Suprapubic skin (tissue), 4 donors: ENCODE measurements around the gene TIMP1. TPM values are rescaled to one million over a fixed set of nuclear protein-coding genes. Genes with fewer than 3 reads are reported as not detected.
A peak's percentile ranks its signal among the peaks of the same experiment; 100 is the strongest.

Source experiments
- DNase-seq, 2 donors: peaks; one replicate each; pipeline ENCODE4 v3.0.0-alpha.2; 2019; ENCODE audit warnings: low spot score in 2 of 2
- H3K27ac ChIP-seq: fragments of 200-600 bp; sonication (generic); one replicate; pipeline ENCODE4 v1.5.1; 2019
- H3K27me3 ChIP-seq: fragments of 200-600 bp; sonication (generic); one replicate; pipeline ENCODE4 v1.5.1; 2019
- H3K36me3 ChIP-seq: fragments of 200-600 bp; sonication (generic); one replicate; pipeline ENCODE4 v1.5.1; 2019
- H3K4me1 ChIP-seq: fragments of 200-600 bp; sonication (generic); one replicate; pipeline ENCODE4 v1.5.1; 2019
- H3K4me3 ChIP-seq: fragments of 200-600 bp; sonication (generic); one replicate; pipeline ENCODE4 v1.5.1; 2019; ENCODE audit warnings: mild to moderate bottlenecking
- H3K9me3 ChIP-seq: fragments of 200-600 bp; sonication (generic); one replicate; pipeline ENCODE4 v1.5.1; 2019
- CTCF ChIP-seq, 2 donors: fragments of 200-600 bp in 1 of 2; fragments of 450-650 bp in 1 of 2; sonication (generic) in 1 of 2; IDR thresholded peaks; one replicate each; pipeline ENCODE4 v1.5.1; 2016 to 2019; ENCODE audit warnings: antibody characterized with exemption in 2 of 2, mild to moderate bottlenecking in 1 of 2, moderate library complexity in 1 of 2
- EP300 ChIP-seq: sonication (generic); formaldehyde crosslinking; IDR thresholded peaks from one replicate; pipeline ENCODE4 v1.6.1; 2017; ENCODE audit warnings: antibody characterized with exemption
- POLR2A ChIP-seq, 2 donors: fragments of 450-650 bp; IDR thresholded peaks; one replicate each; pipeline ENCODE4 v1.6.1; 2017; ENCODE audit warnings: antibody characterized with exemption in 2 of 2, mild to moderate bottlenecking in 2 of 2, moderate library complexity in 2 of 2
- POLR2AphosphoS5 ChIP-seq, 3 donors: sonication (generic); formaldehyde crosslinking; IDR thresholded peaks; one replicate each; pipeline ENCODE4 v1.6.1; 2017; ENCODE audit warnings: antibody characterized with exemption in 3 of 3
- WGBS: methylation state at CpG from one replicate; pipeline ENCODE4 v1.1.5; 2018; 5-methylcytosine and 5-hydroxymethylcytosine counted together
- total RNA-seq, 4 donors: library from RNA; depleted of rRNA; stranded (reverse); fragments of >200 nt; gene quantifications; one replicate each; pipeline ENCODE4 v1.1.0, GENCODE V29; 2016

TIMP1 gene
- total RNA-seq, 4 donors from 2014 or later: 37.7 to 94.2 (median 69.2) TPM

- Histone ChIP-seq H3K27ac (no peak overlapping the region), H3K4me3 (no peak overlapping the region), H3K9me3 (no peaks in the 10 kb centered on the region), H3K27me3 (peaks cover 4% of the 10 kb centered on the region), H3K36me3 (no peaks in the 10 kb centered on the region), H3K4me1 (peaks cover 10% of the 10 kb centered on the region)
- WGBS: 55% methylated on average over 9 of the region's 9 CpGs
- no peak for TF ChIP-seq POLR2A (IDR thresholded peaks at IDR 0.05)
- peak in 1 of 2 donors; percentile 16 for DNase-seq
Measured at GRCh38 chrX:47620303-47620685, 38.1 kb downstream of the TIMP1 start.

GRCh38 chrX:47621851-47622250 lies 39.6 kb downstream of the TIMP1 start:
- H3K27ac ChIP-seq: no peak overlapping the region
- TF ChIP-seq EP300: no peak
- no peak for TF ChIP-seq POLR2AphosphoS5 (IDR thresholded peaks at IDR 0.05)
- no peak for TF ChIP-seq POLR2A (IDR thresholded peaks at IDR 0.05)
- no peak for TF ChIP-seq CTCF (IDR thresholded peaks at IDR 0.05)
- no peaks in the 10 kb centered on the region for H3K9me3 ChIP-seq
- H3K4me3 ChIP-seq: no peak overlapping the region
- H3K4me1 ChIP-seq: peaks cover 10% of the 10 kb centered on the region
- WGBS: 68% methylated on average over 6 of the region's 6 CpGs
- DNase-seq: peak in 1 of 2 donors; percentile 9
- H3K36me3 ChIP-seq: no peaks in the 10 kb centered on the region
- peaks cover 4% of the 10 kb centered on the region for H3K27me3 ChIP-seq

- no peak for TF ChIP-seq CTCF (IDR thresholded peaks at IDR 0.05)
- TF ChIP-seq EP300: no peak
- H3K27me3 ChIP-seq: peaks cover 4% of the 10 kb centered on the region
- no peaks in the 10 kb centered on the region for H3K36me3 ChIP-seq
- WGBS: 35% methylated on average over 2 of the region's 35 CpGs
- no peak overlapping the region for H3K27ac ChIP-seq
- DNase-seq: peak in 1 of 2 donors; percentile 59
- peak overlapping the region; percentile 14 for H3K4me3 ChIP-seq
- peaks cover 10% of the 10 kb centered on the region for H3K4me1 ChIP-seq
- H3K9me3 ChIP-seq: no peaks in the 10 kb centered on the region
Measured at GRCh38 chrX:47623540-47624027, 41.3 kb downstream of the TIMP1 start.

- Histone ChIP-seq H3K27me3 (peaks cover 4% of the 10 kb centered on the region), H3K27ac (no peak overlapping the region), H3K4me3 (no peak overlapping the region), H3K36me3 (no peaks in the 10 kb centered on the region), H3K4me1 (peaks cover 5% of the 10 kb centered on the region), H3K9me3 (no peaks in the 10 kb centered on the region)
- TF ChIP-seq CTCF (IDR thresholded peaks at IDR 0.05): no peak
- TF ChIP-seq POLR2AphosphoS5 (IDR thresholded peaks at IDR 0.05): no peak
- no peak for TF ChIP-seq POLR2A (IDR thresholded peaks at IDR 0.05)
- TF ChIP-seq EP300: no peak
- 82% methylated on average over 2 of the region's 2 CpGs for WGBS
- DNase-seq: peak in 1 of 2 donors; percentile 25
Measured at GRCh38 chrX:47625365-47625764, 43.1 kb downstream of the TIMP1 start.

- H3K27me3 ChIP-seq: no peaks in the 10 kb centered on the region
- no peaks in the 10 kb centered on the region for H3K36me3 ChIP-seq
- DNase-seq: no peak
- TF ChIP-seq POLR2A (IDR thresholded peaks at IDR 0.05) (no peak), POLR2AphosphoS5 (IDR thresholded peaks at IDR 0.05) (no peak), EP300 (no peak), CTCF (IDR thresholded peaks at IDR 0.05) (no peak)
- H3K4me1 ChIP-seq: no peaks in the 10 kb centered on the region
- peak overlapping the region; percentile 7 for H3K4me3 ChIP-seq
- no peak overlapping the region for H3K27ac ChIP-seq
- 17% methylated on average over 1 of the region's 1 CpG for WGBS
- H3K9me3 ChIP-seq: no peaks in the 10 kb centered on the region
Measured at GRCh38 chrX:47628982-47629381, 46.7 kb downstream of the TIMP1 start.
